Ishikawa (cell line): ENCODE results near the gene CYP11A1.

ENCODE experiments used
- CEBPB ChIP-seq: IDR thresholded peaks from 2 replicates; pipeline ENCODE4 v1.6.1; 2012
- CREB1 ChIP-seq: IDR thresholded peaks from 2 replicates; pipeline ENCODE4 v1.6.1; 2012; ENCODE audit warnings: low read depth
- EGR1 ChIP-seq: IDR thresholded peaks from 2 replicates; pipeline ENCODE4 v1.6.1; 2012
- EP300 ChIP-seq: IDR thresholded peaks from 2 replicates; pipeline ENCODE4 v1.6.1; 2012; ENCODE audit warnings: borderline replicate concordance
- FOXM1 ChIP-seq: IDR thresholded peaks from 2 replicates; pipeline ENCODE4 v1.6.1; 2012; ENCODE audit warnings: low read depth, borderline replicate concordance
- NFIC ChIP-seq: IDR thresholded peaks from 2 replicates; pipeline ENCODE4 v1.6.1; 2012
- RAD21 ChIP-seq: IDR thresholded peaks from 2 replicates; pipeline ENCODE4 v1.6.1; 2012; ENCODE audit warnings: low read depth
- TAF1 ChIP-seq: IDR thresholded peaks from 2 replicates; pipeline ENCODE4 v1.6.1; 2012; ENCODE audit warnings: low read depth, mild to moderate bottlenecking
- TCF12 ChIP-seq: IDR thresholded peaks from 2 replicates; pipeline ENCODE4 v1.6.1; 2012; ENCODE audit warnings: low read depth
- TEAD4 ChIP-seq: IDR thresholded peaks from 2 replicates; pipeline ENCODE4 v1.6.1; 2012
- YY1 ChIP-seq: IDR thresholded peaks from 2 replicates; pipeline ENCODE4 v1.6.1; 2012; ENCODE audit warnings: low read depth
- ZBTB7A ChIP-seq: IDR thresholded peaks from 2 replicates; pipeline ENCODE4 v1.6.1; 2012; ENCODE audit warnings: low read depth
- TF ChIP-seq, protein P1 (sequence below): IDR thresholded peaks from 2 replicates; pipeline ENCODE4 v1.6.1; 2012; ENCODE audit warnings: low read depth, mild to moderate bottlenecking
- TF ChIP-seq, protein P2 (sequence below): IDR thresholded peaks from 2 replicates; pipeline ENCODE4 v1.6.1; 2012
- TF ChIP-seq, protein P3 (sequence below): IDR thresholded peaks from 2 replicates; pipeline ENCODE4 v1.6.1; 2012

Gene CYP11A1

DNA sequence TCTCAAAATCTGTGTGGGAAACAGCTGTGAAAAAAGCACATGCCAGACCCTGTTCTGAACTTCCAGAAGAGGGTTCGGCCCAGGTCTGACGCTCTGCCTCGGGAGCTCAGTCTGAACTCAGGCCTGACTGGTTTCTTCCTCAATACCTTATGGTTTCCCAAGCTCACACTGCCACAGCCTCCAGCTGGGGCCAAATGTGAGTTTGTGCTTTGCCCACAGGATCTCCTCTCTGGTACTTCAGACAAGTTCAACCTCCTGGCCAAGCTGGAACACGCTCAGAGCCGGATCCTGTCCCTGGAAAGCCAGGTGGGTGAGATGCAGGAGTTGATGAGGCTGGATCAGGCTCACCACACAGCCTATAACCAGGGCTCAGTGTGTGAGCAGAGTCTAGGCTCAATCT, 33.8 kb downstream of the CYP11A1 start:
- no peak for TF ChIP-seq EGR1
- no peak for TF ChIP-seq TEAD4
- no peak for TF ChIP-seq ZBTB7A
- no peak for TF ChIP-seq FOXM1
- no peak for TF ChIP-seq EP300
- TF ChIP-seq, protein P1, sequence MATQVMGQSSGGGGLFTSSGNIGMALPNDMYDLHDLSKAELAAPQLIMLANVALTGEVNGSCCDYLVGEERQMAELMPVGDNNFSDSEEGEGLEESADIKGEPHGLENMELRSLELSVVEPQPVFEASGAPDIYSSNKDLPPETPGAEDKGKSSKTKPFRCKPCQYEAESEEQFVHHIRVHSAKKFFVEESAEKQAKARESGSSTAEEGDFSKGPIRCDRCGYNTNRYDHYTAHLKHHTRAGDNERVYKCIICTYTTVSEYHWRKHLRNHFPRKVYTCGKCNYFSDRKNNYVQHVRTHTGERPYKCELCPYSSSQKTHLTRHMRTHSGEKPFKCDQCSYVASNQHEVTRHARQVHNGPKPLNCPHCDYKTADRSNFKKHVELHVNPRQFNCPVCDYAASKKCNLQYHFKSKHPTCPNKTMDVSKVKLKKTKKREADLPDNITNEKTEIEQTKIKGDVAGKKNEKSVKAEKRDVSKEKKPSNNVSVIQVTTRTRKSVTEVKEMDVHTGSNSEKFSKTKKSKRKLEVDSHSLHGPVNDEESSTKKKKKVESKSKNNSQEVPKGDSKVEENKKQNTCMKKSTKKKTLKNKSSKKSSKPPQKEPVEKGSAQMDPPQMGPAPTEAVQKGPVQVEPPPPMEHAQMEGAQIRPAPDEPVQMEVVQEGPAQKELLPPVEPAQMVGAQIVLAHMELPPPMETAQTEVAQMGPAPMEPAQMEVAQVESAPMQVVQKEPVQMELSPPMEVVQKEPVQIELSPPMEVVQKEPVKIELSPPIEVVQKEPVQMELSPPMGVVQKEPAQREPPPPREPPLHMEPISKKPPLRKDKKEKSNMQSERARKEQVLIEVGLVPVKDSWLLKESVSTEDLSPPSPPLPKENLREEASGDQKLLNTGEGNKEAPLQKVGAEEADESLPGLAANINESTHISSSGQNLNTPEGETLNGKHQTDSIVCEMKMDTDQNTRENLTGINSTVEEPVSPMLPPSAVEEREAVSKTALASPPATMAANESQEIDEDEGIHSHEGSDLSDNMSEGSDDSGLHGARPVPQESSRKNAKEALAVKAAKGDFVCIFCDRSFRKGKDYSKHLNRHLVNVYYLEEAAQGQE: no peak
- TF ChIP-seq TCF12: no peak
- TF ChIP-seq NFIC: no peak

DNA sequence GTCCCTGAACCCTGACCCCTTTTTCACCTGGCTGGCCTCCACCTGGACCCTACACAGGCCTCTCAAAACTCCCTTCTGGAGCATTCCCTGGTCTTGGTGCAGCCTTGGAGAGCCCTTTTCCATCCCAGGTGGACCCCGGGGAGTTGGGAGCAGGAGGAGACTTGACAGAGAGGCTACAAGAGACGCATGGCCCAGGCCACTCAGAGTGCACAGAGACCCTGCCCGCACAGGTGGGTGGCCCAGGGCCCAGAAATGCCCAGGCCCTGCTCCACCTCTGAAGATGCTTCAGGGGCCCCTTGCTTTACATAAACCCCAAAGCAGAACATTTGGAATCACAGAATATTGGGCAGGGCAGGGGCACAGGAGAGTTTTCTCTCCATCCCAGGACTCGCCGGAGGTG, 34.4 kb downstream of the CYP11A1 start:
- no peak for TF ChIP-seq TCF12
- TF ChIP-seq FOXM1: no peak
- TF ChIP-seq YY1: no peak
- no peak for TF ChIP-seq ZBTB7A
- no peak for TF ChIP-seq NFIC
- TF ChIP-seq TEAD4: no peak
- no peak for TF ChIP-seq CREB1
- TF ChIP-seq RAD21: no peak
- TF ChIP-seq EP300: no peak
- TF ChIP-seq EGR1: no peak
- no peak for TF ChIP-seq CEBPB
- TF ChIP-seq, protein P2, sequence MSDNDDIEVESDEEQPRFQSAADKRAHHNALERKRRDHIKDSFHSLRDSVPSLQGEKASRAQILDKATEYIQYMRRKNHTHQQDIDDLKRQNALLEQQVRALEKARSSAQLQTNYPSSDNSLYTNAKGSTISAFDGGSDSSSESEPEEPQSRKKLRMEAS: no peak
- TF ChIP-seq, protein P1: no peak
- TF ChIP-seq, protein P3, sequence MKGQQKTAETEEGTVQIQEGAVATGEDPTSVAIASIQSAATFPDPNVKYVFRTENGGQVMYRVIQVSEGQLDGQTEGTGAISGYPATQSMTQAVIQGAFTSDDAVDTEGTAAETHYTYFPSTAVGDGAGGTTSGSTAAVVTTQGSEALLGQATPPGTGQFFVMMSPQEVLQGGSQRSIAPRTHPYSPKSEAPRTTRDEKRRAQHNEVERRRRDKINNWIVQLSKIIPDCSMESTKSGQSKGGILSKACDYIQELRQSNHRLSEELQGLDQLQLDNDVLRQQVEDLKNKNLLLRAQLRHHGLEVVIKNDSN: no peak
- TF ChIP-seq TAF1: no peak

DNA sequence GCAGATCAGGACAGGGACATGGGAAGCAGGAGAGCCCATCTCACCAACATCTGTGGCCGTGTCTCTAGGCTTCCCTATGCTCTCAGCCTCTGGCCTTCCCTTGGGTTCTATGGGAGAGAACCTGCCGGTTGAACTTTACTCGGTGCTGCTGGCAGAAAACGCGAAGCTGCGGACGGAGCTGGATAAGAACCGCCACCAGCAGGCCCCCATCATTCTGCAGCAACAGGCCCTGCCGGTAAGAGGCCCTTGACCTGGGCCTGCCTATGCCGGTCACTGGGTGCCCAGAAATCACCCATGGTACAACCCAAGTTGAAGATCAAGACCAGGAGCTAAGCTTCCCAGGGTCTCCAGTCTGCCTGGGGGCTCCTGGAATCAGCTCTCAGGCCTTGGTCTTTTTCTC, 34.8 kb downstream of the CYP11A1 start:
- TF ChIP-seq, protein P3: no peak
- TF ChIP-seq CEBPB (no peak), CREB1 (no peak), FOXM1 (no peak), TAF1 (no peak), EP300 (no peak), YY1 (no peak)
- TF ChIP-seq, protein P1: no peak
- TF ChIP-seq, protein P2: no peak

DNA sequence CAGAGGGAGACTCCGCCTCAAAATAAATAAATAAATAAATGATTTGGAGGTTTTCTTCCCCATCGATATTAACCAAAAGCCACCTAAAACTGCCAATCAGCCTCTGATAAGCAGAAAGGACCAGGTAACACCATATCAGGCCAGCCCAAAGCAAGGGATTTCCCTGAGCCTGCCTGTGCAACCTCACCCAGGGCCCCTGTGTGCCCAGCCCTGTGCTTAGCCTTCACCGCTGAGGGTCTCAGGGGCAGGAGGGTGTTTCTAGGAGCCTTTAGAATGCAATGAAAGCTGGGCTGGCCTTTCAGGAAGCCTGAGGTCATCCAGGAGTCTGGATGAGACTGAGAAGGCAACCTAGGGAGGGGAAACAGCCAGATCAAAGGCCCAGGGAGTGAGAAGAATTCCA, 35.4 kb downstream of the CYP11A1 start:
- TF ChIP-seq TAF1 (no peak), ZBTB7A (no peak), CEBPB (no peak), YY1 (no peak), FOXM1 (no peak), EGR1 (no peak), TEAD4 (no peak), RAD21 (no peak), NFIC (no peak), TCF12 (no peak), EP300 (no peak), CREB1 (no peak)
- TF ChIP-seq, protein P3: no peak
- TF ChIP-seq, protein P2: no peak
- TF ChIP-seq, protein P1: no peak
